ENCODE results near the gene AK2. TPM values are rescaled to one million over a fixed set of nuclear protein-coding genes. Genes with fewer than 3 reads are reported as not detected.
"Not testable (repeated sequence)": the region's sequence is repeated elsewhere in the genome, so short reads cannot be mapped to it uniquely, and the experiment has no call there.

Gene AK2
- total RNA-seq, 1 experiment from 2014 or later: 159 TPM

DNA sequence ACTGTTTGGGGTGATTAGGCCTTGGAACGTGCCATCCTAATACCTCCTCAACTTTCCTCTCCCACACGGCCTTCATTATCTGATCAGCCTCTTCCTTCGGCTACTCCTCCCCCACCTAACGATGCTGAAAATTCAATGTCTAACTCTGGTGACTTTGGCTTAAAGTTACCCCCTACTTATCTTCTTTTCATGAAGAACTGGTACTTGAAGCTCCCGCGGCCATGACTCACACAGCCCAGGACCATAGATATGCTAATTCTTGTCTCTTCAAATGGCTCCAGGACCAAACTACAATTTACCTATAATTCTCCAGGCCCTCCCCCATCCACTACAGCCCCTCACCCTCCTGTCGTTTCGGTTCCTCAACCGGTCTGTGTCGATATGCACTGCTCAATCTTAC lies 28.6 kb upstream of the AK2 start:
- Histone ChIP-seq H4K20me1 (ENCODE audit: control insufficient read depth, insufficient read depth, insufficient read length) (no peaks in the 10 kb centered on the region), H2BK15ac (ENCODE audit: low read depth, low read length) (no peak overlapping the region), H3K4me2 (ENCODE audit: insufficient read depth, insufficient read length, low read length) (no peak overlapping the region), H3K27ac (ENCODE audit: insufficient read length, low read depth, low read length) (no peak overlapping the region), H2BK5ac (ENCODE audit: insufficient read length, low read length) (no peak overlapping the region), H2BK12ac (ENCODE audit: insufficient read length, low read depth, low read length) (no peak overlapping the region), H3K18ac (ENCODE audit: insufficient read length, low read depth, low read length) (no peak overlapping the region), H2AFZ (ENCODE audit: low read length) (no peak overlapping the region), H3K56ac (ENCODE audit: insufficient read length, low read depth, low read length) (no peak overlapping the region), H3T11ph (ENCODE audit: low read length) (no peak overlapping the region), H3K27me3 (ENCODE audit: insufficient read depth, low read length) (no peaks in the 10 kb centered on the region), H3K23me2 (ENCODE audit: insufficient read length, low read depth, low read length, poor library complexity, severe bottlenecking) (no peaks in the 10 kb centered on the region), H3K4ac (ENCODE audit: low read depth, low read length) (no peak overlapping the region), H3K79me1 (ENCODE audit: insufficient read depth, low read depth, low read length, poor library complexity, severe bottlenecking) (no peaks in the 10 kb centered on the region), H3K9me3 (ENCODE audit: control insufficient read depth, low read depth, low read length) (peaks cover 15% of the 10 kb centered on the region), H3K4me1 (ENCODE audit: insufficient read depth, low read length) (no peaks in the 10 kb centered on the region), H4K8ac (replicated peaks; ENCODE audit: insufficient read length, low read depth, low read length) (no peak overlapping the region), H3K79me2 (ENCODE audit: insufficient read depth, low read length) (no peaks in the 10 kb centered on the region), H3K23ac (ENCODE audit: insufficient read length, low read depth, low read length) (no peak overlapping the region), H3K9ac (ENCODE audit: extremely low read depth, insufficient read length, low read length) (no peak overlapping the region), H4K91ac (ENCODE audit: insufficient read length, low read depth, low read length) (no peak overlapping the region), H2BK20ac (ENCODE audit: low read depth, low read length, poor library complexity, severe bottlenecking) (no peak overlapping the region), H3K14ac (ENCODE audit: insufficient read depth, low read length) (no peak overlapping the region), H2BK120ac (ENCODE audit: low read depth, low read length, poor library complexity, severe bottlenecking) (no peak overlapping the region), H4K5ac (ENCODE audit: insufficient read length, low read depth, low read length) (no peak overlapping the region), H2AK5ac (ENCODE audit: insufficient read length, low read length) (no peak overlapping the region)
- peaks cover 5 to 19% of the 10 kb centered on the region in 2 experiments for H3K4me1 Mint-ChIP-seq
- H3K27me3 Mint-ChIP-seq (ENCODE audit: low read depth): peaks cover 25% of the 10 kb centered on the region
- H3K36me3 Mint-ChIP-seq (ENCODE audit: insufficient read depth in 1 of 3, low read depth in 3 of 3): peaks cover 17 to 36% (median 34%) of the 10 kb centered on the region in 3 experiments
- DNase-seq: no peak
- H3K9me3 Mint-ChIP-seq: peaks cover 43 to 47% of the 10 kb centered on the region in 2 experiments
- TF ChIP-seq, protein P1, sequence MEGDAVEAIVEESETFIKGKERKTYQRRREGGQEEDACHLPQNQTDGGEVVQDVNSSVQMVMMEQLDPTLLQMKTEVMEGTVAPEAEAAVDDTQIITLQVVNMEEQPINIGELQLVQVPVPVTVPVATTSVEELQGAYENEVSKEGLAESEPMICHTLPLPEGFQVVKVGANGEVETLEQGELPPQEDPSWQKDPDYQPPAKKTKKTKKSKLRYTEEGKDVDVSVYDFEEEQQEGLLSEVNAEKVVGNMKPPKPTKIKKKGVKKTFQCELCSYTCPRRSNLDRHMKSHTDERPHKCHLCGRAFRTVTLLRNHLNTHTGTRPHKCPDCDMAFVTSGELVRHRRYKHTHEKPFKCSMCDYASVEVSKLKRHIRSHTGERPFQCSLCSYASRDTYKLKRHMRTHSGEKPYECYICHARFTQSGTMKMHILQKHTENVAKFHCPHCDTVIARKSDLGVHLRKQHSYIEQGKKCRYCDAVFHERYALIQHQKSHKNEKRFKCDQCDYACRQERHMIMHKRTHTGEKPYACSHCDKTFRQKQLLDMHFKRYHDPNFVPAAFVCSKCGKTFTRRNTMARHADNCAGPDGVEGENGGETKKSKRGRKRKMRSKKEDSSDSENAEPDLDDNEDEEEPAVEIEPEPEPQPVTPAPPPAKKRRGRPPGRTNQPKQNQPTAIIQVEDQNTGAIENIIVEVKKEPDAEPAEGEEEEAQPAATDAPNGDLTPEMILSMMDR (conservative IDR thresholded peaks at IDR 0.05): no peak
- no CpG with 5 or more reads among the region's 10 CpGs for WGBS (ENCODE audit: extremely low coverage, insufficient read length, low lambda C conversion rate)
- H3K27ac Mint-ChIP-seq: no peak overlapping the region
- no peak overlapping the region for H3K4me3 Mint-ChIP-seq

DNA sequence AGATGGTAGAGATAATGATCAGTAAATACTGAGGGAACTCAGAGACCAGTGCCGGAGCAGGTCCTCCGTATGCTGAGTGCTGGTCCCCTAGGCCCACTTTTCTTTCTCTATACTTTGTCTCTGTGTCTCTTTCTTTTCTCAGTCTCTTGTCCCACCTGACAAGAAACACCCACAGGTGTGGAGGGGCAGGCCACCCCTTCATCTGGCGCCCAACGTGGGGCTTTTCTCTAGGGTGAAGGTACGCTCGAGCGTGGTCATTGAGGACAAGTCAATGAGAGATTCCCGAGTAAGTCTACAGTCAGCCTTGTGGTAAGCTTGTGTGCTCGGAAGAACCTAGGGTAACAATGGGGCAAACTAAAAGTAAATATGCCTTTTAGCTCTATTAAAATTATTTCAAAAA lies 27.6 kb upstream of the AK2 start:
- DNase-seq; H2AFZ ChIP-seq (ENCODE audit: low read length); H3K4me1 ChIP-seq (ENCODE audit: insufficient read depth, low read length); H2BK12ac ChIP-seq (ENCODE audit: insufficient read length, low read depth, low read length); H2BK15ac ChIP-seq (ENCODE audit: low read depth, low read length); H2BK20ac ChIP-seq (ENCODE audit: low read depth, low read length, poor library complexity, severe bottlenecking); H3K27ac ChIP-seq (ENCODE audit: insufficient read length, low read depth, low read length); H2BK120ac ChIP-seq (ENCODE audit: low read depth, low read length, poor library complexity, severe bottlenecking); H3K4me2 ChIP-seq (ENCODE audit: insufficient read depth, insufficient read length, low read length); H4K20me1 ChIP-seq (ENCODE audit: control insufficient read depth, insufficient read depth, insufficient read length); H4K91ac ChIP-seq (ENCODE audit: insufficient read length, low read depth, low read length); H3K14ac ChIP-seq (ENCODE audit: insufficient read depth, low read length); H4K8ac ChIP-seq (replicated peaks; ENCODE audit: insufficient read length, low read depth, low read length); H3K23me2 ChIP-seq (ENCODE audit: insufficient read length, low read depth, low read length, poor library complexity, severe bottlenecking); H3K9ac ChIP-seq (ENCODE audit: extremely low read depth, insufficient read length, low read length); H4K5ac ChIP-seq (ENCODE audit: insufficient read length, low read depth, low read length); H2BK5ac ChIP-seq (ENCODE audit: insufficient read length, low read length); H3K4me3 Mint-ChIP-seq; H3K27me3 ChIP-seq (ENCODE audit: insufficient read depth, low read length); H3K23ac ChIP-seq (ENCODE audit: insufficient read length, low read depth, low read length); H2AK5ac ChIP-seq (ENCODE audit: insufficient read length, low read length); H3K56ac ChIP-seq (ENCODE audit: insufficient read length, low read depth, low read length); H3K27ac Mint-ChIP-seq; H3K18ac ChIP-seq (ENCODE audit: insufficient read length, low read depth, low read length); H3K79me2 ChIP-seq (ENCODE audit: insufficient read depth, low read length); H3K4ac ChIP-seq (ENCODE audit: low read depth, low read length); H3T11ph ChIP-seq (ENCODE audit: low read length); H3K79me1 ChIP-seq (ENCODE audit: insufficient read depth, low read depth, low read length, poor library complexity, severe bottlenecking): not testable (repeated sequence)
- peaks cover 43 to 47% of the 10 kb centered on the region in 2 experiments for H3K9me3 Mint-ChIP-seq
- peaks cover 17 to 36% (median 34%) of the 10 kb centered on the region in 3 experiments for H3K36me3 Mint-ChIP-seq (ENCODE audit: insufficient read depth in 1 of 3, low read depth in 3 of 3)
- H3K9me3 ChIP-seq (ENCODE audit: control insufficient read depth, low read depth, low read length): peaks cover 15% of the 10 kb centered on the region
- H3K27me3 Mint-ChIP-seq (ENCODE audit: low read depth): peaks cover 25% of the 10 kb centered on the region
- no CpG with 5 or more reads among the region's 9 CpGs for WGBS (ENCODE audit: extremely low coverage, insufficient read length, low lambda C conversion rate)
- H3K4me1 Mint-ChIP-seq: peaks cover 5 to 19% of the 10 kb centered on the region in 2 experiments
